GM18907 (cell line): ENCODE data around the gene GLT1D1.

Source experiments
- ATAC-seq: cut with Tn5 transposase; IDR thresholded peaks from one replicate; pipeline ENCODE4 v1.9.1; 2021; ENCODE audit warnings: mild to moderate bottlenecking, moderate library complexity; ENCODE audit not compliant: unreplicated experiment

The GLT1D1 gene

GRCh38 chr12:128992550-128992949 lies 139.3 kb downstream of the GLT1D1 start:
- no peak for ATAC-seq

DNA sequence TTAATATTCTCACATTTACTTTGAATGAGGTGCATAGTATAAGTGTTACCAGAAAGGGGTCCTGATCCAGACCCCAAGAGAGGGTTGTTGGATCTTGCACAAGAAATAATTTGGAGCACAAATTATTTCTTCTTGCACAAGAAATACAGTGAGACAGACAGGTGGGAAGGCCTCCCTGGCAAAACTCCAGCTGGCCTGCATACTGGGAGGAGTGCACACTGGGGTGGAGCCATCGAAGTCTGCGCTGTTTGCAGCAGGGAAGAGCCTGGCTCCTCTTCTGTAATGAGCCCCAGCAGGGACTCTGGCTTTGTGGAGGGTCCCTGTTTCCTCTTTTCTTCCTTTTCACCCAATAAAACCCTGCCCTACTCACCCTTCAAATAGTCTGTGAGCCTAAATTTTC lies 141.6 kb downstream of the GLT1D1 start:
- no peak for ATAC-seq

- ATAC-seq = no peak
These were observed 142.3 kb downstream of the GLT1D1 start for GRCh38 chr12:128995619-128996018.

- ATAC-seq = no peak
These were observed 148.5 kb downstream of the GLT1D1 start for GRCh38 chr12:129001826-129002225.

DNA sequence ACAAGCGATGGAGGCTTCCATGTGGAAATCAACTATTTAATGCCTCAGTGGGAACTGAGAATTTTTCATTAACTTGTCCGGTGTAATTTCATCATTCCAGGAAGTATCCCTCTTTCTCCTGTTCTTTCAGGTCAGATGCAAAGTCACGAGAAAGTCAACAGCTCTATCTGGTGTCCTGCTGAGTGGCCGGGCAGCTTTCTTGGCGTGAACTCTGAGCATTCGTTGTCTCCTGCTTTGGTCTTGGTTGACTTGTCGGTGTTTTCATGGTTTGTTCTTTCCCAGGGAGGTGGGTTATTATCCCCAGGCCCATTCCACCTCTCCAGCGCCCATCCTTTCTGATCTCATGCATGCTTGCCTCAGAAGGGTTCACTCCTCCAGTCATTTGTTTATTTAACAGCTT lies 149.1 kb downstream of the GLT1D1 start:
- no peak for ATAC-seq

GRCh38 chr12:129005416-129005815 lies 152.1 kb downstream of the GLT1D1 start:
- no peak for ATAC-seq

- ATAC-seq = no peak
These were observed 152.6 kb downstream of the GLT1D1 start for GRCh38 chr12:129005829-129006228.

DNA sequence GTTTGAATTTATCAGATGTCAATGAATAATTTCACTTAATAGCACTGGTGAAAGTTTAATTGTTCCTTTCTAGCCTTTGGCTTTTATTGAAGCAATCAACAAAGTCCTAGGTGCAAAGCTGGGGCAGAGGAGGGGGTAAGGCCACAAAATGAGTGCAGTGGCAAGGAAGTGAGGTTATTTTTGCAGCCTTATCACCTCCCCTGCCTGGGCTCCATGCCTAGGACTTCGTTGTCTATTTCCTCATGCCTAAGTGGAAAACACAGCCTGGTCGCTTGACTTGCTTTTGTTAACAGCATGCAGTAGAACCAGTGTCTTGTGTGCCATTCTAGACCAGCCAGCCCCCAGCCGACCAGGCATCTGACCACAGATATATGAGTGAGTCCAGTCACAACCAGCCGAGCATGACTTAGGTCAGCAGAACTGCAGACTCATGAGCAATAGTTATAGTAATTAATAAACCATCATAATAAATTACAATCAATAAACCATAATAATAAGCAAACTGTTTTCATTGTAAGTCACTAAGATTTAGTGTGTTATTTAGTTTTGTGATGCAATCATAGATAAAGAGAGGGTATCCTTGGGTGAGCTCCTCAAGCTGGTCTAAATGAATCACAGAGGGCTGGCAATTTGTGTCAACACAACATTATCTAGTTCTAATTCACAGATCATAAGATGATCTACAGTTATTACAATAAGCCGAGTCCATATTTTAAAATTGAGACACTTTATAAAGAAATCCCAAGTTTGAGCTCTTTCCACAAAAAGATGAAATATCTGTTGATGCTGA lies 156.8 kb downstream of the GLT1D1 start:
- no peak for ATAC-seq

- no peak for ATAC-seq
These were observed 162.9 kb downstream of the GLT1D1 start for GRCh38 chr12:129016159-129016558.

- ATAC-seq = no peak
These were observed 171.8 kb downstream of the GLT1D1 start for GRCh38 chr12:129025055-129025454.

DNA sequence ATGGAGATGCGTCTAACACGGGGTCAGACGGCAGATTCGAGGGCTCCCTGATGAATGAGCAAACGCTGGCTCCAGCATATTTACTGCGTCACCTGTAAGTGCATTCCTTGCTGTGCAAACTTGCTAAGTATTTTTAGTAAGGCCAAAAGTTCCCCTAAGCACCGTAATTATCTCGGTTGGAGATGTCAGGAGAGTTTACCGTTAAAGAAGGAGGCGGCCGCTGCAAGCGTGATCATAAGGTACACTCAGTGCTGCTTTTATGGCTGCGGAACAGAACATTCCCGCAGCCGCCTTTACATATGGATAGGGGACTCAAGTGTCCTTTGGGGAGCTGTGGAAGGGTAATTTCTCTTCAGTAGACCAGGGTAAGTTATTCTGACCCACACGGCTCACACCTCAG lies 175.6 kb downstream of the GLT1D1 start:
- no peak for ATAC-seq
